ENCODE results near the gene OXNAD1.
"Not testable (repeated sequence)": the region's sequence is repeated elsewhere in the genome, so short reads cannot be mapped to it uniquely, and the experiment has no call there.

Gene OXNAD1

DNA sequence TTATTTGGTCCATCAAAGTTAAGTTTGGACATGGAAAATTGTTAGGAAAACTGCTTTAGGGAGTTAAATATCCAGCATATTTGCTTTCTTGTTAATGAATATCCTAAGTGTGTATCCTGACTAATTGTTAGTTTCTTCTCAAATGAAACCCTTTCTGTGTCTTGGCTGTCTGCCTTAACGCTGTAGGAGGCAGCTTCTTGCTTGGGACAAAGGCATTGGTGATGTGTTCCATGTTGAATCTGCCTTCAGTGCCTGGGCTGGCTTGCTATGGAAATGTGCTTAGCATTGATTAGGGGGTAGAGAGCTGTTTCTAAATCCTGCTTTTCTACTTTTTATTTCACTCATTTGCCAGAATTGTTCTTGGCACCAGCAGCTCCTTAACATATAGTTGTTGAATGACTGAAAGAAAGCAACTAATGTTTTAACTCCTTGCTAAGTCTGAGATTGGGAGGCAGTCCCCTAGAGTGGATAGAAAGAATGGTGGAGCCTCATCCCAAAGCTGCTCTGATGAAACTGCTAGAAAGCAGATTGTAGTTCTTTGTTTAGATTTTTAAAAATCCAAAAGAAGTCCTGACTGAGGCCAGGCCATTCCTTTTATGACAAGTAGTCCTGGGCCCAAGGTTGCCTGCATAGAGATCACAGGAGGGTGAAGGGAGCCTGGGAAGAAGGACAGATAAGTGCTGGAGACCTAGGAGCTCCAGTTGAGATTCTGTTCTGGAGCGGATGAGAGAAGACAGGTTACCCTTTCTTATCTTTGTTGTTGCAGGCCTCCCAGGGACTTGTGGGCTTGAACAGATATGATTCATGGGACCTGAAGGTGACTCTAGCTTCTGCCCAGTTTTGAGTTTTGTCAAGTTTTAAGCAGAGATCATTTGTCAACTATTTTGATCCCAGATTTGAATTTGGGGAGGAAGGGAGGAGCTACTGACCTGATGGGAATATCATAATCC, 39.3 kb downstream of the OXNAD1 start:
- no peak for DNase-seq (ENCODE audit: low read depth)

DNA sequence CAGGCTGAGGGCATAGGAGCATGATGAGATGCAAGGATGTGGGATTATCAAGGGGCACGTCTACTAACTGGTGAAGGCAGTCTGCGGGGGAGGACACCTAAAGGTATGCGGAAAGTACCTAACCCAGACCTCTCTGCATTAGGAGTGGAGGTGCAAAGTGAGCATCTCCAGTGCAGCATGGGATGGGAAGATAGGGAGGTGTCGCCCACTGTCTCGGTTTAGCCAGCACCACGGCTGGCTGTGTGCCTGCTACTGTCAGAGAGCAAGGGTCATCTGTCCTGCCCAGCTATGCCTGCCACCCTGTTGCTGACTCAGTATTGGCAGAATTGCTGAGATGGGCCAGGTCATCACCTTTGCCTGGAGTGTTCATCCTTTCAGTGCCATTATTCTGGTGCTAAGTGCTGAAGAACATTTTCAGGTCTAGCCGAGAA, 40.1 kb downstream of the OXNAD1 start:
- DNase-seq (ENCODE audit: low read depth): no peak

DNA sequence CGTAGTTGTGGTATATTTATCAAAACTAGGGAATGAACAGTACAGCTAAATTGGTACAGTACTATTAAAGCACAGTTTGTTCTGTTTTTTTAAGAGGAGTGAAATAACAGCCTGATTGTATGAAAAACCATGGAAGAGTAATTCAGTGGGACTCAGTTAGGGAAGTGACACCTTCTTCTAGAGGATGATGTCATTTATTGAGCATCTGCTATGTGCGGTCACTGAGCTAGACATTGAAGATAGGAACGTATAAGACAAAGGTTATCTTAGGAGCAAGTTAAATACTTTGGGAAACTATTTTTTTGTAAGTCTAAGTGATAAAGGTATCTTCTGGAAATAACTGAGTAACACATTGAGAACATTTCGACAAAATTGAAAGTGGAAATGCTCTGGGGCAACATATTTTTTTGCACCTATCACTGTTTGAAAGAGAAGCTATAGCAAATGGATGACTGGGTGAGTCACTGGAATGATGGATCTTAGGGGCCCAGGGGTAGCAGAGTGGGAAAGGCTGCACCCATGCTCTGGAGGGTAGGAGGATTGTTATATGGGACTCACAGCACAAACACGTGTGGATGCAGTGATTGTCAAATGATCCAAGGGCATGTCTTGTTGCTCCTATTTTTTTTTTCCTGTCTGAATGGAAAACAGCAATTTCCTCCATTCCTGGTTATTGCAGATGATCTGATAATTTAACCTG, 43.0 kb downstream of the OXNAD1 start:
- no peak for DNase-seq (ENCODE audit: low read depth)

DNA sequence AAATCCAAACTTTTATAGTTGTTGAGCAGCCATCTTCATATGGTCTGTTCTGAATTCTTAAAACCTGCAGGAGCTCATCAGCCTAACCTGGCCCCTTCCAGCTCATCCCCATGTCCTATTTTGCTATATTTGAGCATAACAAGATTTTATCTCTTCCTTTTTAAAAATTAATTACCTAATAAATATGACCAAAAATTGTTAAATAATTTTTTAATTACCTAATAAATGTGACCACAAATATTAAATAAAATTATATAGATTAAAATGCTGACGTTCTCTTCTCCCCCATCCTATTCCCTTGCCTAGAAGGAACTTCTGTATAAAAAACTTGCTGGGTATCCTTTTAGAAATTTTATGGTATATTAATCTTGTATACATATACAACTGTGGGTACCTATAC, 43.7 kb downstream of the OXNAD1 start:
- no peak for DNase-seq (ENCODE audit: low read depth)

DNA sequence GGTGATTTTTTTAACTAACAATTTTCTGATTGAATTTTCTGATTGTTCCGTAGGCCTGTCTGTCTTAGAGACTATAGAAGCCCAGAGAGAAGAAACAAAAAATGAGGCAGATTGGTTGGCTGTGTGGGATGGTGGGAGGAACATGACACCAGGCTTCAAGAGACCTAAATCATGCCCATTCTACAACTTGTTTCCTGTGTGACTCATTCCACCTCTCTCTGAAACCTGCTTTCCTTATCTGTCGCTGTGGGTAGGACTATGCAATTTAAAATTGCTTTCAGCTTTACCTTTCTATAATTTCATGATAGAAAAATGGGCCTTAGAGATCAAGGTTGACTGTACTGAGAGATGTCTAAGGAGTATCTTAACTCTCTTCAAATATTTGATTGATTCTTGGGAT, 44.5 kb downstream of the OXNAD1 start:
- DNase-seq (ENCODE audit: low read depth): no peak

DNA sequence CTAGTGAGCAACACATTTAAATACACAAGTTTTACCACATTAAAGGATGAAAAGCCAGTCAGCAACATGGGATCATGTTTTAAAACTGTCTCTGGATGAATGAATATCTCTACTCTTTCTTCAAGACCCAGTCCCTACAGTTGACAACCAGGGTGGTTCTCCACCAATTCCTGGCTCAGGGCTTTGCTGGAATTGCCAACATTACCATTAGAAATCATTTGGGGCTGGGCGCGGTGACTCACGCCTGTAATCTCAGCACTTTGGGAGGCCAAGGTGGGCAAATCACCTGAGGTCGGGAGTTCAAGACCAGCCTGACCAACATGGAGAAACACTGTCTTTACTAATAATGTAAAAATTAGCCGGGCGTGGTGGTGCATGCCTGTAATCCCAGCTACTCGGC, 45.5 kb downstream of the OXNAD1 start:
- DNase-seq (ENCODE audit: low read depth): not testable (repeated sequence)

DNA sequence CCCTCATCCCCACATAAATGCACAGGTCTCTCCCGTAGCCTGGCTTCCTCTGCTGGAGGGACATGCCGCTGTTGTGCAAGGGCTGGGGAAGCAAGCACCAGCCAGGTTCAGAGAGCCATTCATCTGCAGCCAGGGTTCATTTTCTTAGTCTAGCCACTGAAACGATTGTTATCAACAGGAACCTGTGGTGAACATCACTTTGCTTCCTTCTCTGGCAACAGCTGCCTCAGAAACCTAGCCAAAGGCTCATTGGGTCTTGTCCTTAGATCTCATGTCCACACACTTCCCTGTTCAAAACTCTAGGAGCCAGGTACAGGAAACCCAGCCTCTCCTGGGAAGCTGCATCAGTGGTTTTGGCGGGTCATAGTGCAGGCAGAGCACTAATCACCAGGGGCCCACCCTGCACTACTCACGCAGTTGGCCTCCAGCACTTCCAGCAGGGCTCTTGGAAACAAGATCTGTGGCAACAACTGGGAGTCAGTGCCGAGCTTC, 47.0 kb downstream of the OXNAD1 start:
- DNase-seq (ENCODE audit: low read depth): no peak

DNA sequence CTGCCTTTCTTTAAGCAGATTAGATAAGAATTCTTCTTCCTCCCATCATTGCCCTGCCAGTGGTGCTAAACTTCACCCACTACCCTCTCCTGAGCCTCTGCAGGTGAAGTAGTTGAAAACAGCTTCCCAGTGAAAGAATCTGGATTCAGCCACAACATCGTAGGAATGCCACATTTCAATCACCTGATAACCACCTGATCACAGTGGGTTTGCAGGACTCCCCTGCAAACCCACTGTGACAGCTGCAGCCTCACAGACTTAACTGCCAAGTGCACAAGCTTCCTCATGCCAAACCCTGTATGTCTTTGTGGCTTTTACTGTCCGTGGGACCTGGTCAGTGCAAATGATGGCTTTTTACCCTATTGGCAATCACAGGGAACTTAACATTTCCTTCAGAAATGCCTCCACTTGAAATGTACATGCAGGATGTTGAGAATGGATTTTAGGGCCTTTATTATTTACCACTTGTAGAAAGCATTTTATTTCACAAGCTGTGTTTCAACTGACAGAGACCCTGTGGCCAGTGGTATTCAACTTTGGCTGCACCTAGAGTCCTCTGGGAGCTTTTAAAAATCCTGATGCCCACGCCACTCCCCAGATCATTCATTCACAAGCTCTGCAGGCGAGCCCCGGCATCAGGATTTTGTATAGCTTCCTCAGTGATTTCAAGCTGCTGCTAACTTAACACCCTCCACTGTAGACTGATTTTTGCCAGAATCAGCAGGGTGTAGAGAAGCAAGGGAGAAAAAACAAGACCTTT, 49.1 kb downstream of the OXNAD1 start:
- DNase-seq (ENCODE audit: low read depth): no peak

DNA sequence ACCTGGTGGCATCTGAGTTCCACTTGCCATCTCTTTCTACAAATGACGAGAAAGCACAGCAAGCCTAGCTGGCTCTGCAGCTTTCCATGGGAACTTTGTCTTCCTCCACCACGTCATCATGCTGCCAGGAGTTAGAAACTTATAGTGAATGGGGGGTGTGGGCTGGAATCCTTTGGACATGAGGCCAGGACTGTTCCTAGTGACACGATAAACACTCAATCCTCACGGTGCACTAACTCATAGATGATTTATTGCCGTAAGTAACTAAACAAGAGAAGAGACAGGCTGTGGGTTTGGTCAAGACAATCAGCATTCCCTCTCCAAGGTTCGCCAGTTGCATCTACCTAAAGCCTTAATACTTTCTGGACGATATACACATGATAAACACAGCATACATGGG, 50.6 kb downstream of the OXNAD1 start:
- DNase-seq (ENCODE audit: low read depth): no peak

DNA sequence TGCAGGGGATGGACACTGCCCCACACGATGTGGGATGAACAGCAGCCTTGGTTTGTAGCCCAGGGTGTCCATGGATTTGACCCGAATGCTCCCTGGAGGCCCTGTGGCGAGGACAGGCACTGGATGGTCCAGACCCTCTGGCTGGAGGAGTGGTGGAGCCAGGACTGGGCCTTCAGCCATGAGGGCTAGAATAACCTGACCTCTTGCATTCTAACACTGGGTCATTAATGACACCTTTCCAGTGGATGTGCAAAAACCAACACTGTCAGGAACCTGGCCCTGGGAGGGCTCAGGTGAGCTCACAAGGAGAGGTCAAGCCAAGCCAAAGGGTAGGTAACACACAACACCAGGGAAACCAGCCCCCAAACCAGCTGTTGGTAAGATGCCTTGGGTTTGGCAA, 51.4 kb downstream of the OXNAD1 start:
- no peak for DNase-seq (ENCODE audit: low read depth)

DNA sequence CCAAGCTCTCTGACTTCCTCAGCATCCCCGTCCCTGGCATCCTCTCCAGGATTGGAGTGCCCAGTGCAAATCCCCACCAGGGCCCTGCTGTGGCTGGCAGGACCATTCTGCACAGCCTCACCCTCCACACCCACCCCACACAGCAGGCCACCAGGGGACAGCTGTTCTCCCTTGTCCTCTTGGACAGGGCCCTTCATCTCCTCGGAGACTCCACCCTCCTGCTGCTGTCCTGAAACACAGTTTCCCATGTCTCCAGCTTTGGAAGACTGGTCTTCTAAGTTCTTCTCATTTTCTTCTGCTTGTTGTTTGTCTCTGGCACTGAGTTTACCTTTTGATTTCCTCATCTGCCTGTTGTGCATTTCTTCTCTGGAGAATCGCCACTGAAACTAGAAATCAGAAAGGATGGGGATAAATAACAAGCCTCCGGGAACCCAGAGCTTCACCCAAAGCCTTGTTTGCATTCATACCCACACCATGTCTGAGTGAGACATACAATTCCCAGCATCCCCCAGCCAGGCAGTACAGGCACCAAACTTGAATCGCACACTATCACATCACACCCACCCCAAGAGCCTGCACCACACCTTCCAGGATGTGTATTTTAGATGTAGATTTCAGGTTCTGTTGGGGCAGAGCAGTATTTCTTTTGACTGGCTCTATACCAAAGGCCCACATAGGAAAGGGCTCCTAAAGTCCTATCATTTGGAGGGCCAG, 52.0 kb downstream of the OXNAD1 start:
- DNase-seq (ENCODE audit: low read depth): no peak

DNA sequence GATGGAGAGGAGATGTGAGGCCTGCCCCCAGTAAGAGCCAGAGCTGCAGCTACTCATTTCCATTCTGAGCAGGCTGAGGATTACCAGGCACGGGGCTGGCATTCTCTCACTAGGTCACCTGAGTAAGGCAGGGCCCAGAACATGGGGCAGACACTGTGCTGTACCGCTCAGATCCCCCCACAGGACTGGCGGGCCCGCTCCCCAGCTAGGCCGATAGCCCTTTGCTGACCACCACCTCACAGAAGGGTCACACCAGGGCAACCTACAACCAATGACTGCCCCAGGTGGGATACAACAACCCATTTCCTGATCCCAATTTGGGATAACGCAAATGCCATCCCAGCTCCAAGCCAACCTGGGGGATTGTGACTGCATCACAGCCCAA, 52.5 kb downstream of the OXNAD1 start:
- DNase-seq (ENCODE audit: low read depth): no peak

DNA sequence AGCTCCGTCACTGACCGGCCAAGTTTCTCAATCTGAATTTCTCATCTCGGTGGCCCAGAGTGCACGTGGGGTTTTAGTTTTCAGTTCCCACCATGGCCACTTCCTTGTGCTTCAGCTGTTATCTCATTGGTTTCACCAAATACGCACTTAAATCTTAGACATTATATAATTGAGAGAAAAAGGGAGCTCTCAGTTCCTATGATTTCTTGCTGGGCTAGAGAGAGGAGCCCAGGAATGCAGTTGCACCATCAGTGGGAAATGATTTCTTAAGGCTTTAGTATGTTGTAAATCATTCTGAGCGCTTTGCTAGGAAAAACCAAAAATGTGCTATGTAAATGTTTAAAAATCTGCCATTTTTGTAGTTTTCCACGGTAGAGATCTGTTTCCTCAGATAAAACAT, 53.2 kb downstream of the OXNAD1 start:
- no peak for DNase-seq (ENCODE audit: low read depth)

DNA sequence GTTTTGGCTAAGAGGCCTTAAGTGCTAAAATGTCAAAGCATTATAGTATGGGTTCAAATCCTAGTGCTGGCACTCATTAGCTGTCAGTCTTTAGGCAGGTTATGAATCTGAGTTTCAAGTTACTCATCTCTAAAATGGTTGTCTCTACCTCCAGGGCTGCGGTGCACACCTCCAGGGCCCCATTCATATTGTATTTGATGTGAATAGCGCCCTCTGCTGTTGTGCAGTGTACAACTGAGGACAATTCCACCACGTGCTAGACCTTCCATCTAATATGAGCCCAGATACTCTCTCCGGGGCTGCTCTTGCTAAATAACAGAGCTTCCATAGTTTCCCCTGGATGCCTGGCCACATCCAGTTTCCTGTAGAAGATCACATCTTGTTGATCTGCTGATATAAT, 54.3 kb downstream of the OXNAD1 start:
- no peak for DNase-seq (ENCODE audit: low read depth)

DNA sequence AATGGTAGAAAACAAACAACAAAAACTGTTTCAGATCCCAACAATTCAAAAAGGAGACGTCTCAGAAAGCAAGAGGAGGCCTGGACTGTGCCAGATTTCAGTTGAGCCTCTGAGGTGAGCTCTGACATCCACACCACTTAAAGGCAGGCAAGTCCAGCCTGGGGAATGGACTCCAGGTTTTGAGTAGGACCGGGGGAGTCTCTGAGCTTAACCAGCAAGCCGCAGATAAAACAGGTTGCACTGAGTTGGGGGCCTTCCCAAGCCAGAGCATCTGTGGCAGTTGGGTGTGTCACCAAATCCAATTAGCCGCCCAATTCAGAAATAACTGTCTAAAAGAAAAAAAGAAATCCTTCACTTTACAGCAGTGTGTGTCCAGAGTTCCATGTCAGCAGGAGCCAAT, 54.7 kb downstream of the OXNAD1 start:
- DNase-seq (ENCODE audit: low read depth): no peak

DNA sequence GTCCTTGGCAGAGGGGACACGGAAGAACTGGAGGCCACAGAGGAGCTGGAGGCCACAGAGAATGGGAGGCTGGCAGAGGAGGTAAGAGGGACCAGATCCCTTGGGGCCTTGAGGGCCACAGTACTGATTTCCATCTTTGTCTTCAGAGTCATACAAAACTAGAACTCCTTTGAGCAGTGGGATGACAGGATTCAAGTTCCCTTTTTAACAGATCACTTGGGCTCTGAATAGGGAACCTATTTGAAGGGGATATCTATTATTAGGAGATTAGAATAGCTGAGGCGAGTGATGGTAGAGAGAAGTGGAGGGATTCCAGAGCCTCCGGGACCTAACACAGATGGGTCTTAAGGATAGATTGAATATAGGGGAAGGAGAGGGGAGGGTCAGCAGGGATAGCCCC, 55.7 kb downstream of the OXNAD1 start:
- no peak for DNase-seq (ENCODE audit: low read depth)

DNA sequence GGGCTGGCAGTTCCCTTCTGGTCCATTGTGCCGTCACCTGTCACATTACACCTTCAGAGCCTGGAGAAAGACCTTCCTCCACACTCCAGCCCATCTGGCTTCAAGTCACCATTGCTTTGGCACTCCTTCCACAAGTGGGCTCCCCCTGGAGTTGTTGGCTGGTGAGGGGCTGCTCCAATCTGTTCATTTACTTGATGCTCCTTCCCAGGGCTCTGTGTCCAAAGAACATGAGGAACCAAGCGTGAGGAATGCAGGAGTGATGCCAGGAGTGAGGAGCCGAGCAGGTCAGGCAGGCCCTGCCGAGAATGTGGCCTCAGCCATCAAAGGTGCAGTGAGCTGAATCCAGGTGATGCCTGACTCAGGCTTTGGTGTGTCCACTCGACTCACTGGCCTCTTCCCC, 57.2 kb downstream of the OXNAD1 start:
- DNase-seq (ENCODE audit: low read depth): no peak

DNA sequence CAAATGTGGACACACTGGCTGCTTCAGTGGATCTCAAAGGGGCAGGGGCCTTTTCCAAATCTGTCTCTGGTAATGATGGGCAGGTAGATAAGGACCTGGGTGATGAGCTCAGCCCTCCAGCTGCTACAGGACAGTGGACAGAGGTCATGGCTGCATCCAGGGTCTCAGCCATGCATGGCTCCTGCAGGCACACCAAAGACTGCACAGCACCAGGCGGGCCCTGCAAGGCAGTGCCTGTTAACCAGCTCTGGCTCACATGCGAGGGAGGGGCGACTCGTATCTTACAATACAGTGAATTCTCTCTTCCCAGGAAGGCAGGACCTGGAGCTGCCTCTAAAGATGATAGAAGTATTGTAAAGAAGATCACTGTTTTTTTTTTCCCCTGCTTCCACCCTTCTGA, 58.7 kb downstream of the OXNAD1 start:
- DNase-seq (ENCODE audit: low read depth): no peak

DNA sequence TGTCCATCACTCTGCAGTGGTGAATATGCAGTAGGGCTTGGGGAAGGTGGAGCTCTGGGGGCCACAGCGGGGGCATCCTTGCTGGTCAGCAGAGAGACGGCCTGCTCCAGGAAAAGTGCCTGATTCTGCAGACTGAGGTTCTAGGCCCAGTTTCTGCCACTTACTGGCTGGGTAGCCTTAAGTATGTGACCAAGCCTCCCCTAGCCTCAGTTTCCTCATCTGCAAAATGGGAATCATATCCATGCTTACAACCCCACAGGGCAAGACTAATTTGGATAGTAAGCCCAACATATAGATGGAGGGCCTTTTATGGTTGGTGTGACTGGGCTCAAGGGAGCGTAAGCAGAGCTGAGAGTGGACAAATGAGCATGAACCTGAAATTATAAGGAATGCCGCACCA, 60.8 kb downstream of the OXNAD1 start:
- no peak for DNase-seq (ENCODE audit: low read depth)

DNA sequence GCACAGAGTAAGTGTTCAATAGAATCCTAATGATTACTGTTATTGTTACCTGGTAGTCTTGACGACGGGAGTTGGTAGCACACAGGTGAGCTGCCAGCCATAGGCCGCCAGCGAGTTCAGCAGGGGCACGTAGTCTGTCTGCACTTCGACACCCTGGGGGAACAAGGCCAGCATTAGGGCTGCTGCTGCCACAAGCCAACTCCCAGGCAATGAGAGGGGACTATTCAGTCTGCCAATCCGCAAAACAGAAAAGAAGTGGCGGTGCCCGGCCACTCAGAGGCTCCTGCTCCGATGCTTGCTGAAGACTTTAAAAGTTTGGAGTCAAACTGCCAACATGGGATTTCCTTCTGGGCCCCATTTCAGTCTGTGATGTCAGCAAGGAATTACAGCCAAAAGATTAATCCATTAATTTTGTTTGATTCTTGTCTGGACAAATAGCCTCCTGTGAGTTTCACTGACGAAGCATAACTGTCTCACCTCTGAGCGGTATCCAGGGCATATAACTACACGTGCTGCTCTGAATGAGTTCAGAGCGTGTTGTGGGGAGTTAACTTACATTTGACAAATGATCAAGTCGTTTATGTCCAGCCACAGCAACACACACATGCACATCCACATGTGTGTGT, 61.8 kb downstream of the OXNAD1 start:
- no peak for DNase-seq (ENCODE audit: low read depth)

DNA sequence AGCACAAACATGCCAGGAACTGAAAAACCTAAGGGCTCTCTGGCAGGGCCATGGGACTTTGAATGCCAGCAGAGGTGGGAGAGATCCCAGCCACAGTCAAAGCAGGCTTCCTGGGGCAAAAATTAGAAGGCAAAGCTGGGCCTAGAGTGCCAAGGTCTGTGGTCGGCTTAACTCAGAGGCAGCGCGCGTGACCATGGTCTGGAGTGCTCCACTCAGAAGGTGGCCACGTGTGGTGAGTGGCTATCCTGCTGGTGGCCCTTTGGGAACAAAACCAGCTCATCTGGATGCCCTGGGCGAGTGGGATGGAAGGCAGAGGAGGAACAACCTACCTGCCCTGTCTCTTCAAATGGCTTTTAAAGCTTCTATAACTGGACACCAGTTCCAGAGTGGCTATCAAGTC, 63.1 kb downstream of the OXNAD1 start:
- DNase-seq (ENCODE audit: low read depth): no peak

All from stimulated activated CD8-positive, alpha-beta memory T cell treated with anti-CD3 and anti-CD28 coated beads, Interleukin-15, amount 100 ng/mL, for 24 hours (primary cell).